Esophagus squamous epithelium (tissue), 5 donors: ENCODE data around the gene PDE4C. TPM values are rescaled to one million over a fixed set of nuclear protein-coding genes. Genes with fewer than 3 reads are reported as not detected.

Experiments used
- DNase-seq: peaks from one replicate; lab custom pipeline; 2025; lab: John Stamatoyannopoulos, UW
- H3K27ac ChIP-seq, 4 donors: fragments of 200-600 bp; sonication (generic); one replicate each; pipeline ENCODE4 v1.5.1; 2016 to 2019; ENCODE audit warnings: mild to moderate bottlenecking in 1 of 4
- H3K27me3 ChIP-seq, 4 donors: fragments of 200-600 bp; sonication (generic); 1 replicate in 3 of 4; 2 replicates in 1 of 4; pipeline versions ENCODE4 v1.5.1 to v1.6.0; 2017 to 2021; ENCODE audit warnings: antibody characterized with exemption in 1 of 4
- H3K36me3 ChIP-seq, 3 donors: fragments of 200-600 bp; sonication (generic); one replicate each; pipeline ENCODE4 v1.5.1; 2016 to 2019
- H3K4me1 ChIP-seq, 3 donors: fragments of 200-600 bp; sonication (generic); one replicate each; pipeline ENCODE4 v1.5.1; 2017 to 2019
- H3K4me3 ChIP-seq, 4 donors: fragments of 200-600 bp; sonication (generic); 1 replicate in 3 of 4; 2 replicates in 1 of 4; pipeline ENCODE4 v1.5.1; 2016 to 2019; ENCODE audit warnings: mild to moderate bottlenecking in 2 of 4, moderate library complexity in 1 of 4
- H3K9me3 ChIP-seq, 3 donors: fragments of 200-600 bp; sonication (generic); one replicate each; pipeline ENCODE4 v1.5.1; 2016 to 2019
- POLR2A ChIP-seq, 4 donors: fragments of 450-650 bp; IDR thresholded peaks; one replicate each; pipeline ENCODE4 v1.6.1; 2017; ENCODE audit warnings: antibody characterized with exemption in 4 of 4, mild to moderate bottlenecking in 4 of 4, moderate library complexity in 3 of 4
- WGBS, 2 donors: methylation state at CpG; one replicate each; pipeline ENCODE4 v1.1.5; 2018; 5-methylcytosine and 5-hydroxymethylcytosine counted together
- intact Hi-C: fragments of 100-400 bp; cut with DNase I; formaldehyde crosslinking; loops from one replicate; pipeline ENCODE4 v1.15.0; 2022
- total RNA-seq, 4 donors: library from RNA; depleted of rRNA; stranded (reverse); fragments of >200 nt; gene quantifications; one replicate each; pipeline ENCODE4 v1.1.0, GENCODE V29; 2016
- TF ChIP-seq, protein P1 (sequence below), 6 experiments: fragments of 450-650 bp in 4 of 6; fragments of 200-600 bp in 2 of 6; sonication (generic) in 2 of 6; IDR thresholded peaks; one replicate each; pipeline ENCODE4 v1.5.1; 2016 to 2019; ENCODE audit warnings: antibody characterized with exemption in 6 of 6, mild to moderate bottlenecking in 4 of 6, moderate library complexity in 4 of 6
- donor health status: DM: yes; HTN: yes; CAD: no.

Gene PDE4C
- total RNA-seq, 4 donors from 2014 or later: 0.76 TPM; not detected in 3

DNA sequence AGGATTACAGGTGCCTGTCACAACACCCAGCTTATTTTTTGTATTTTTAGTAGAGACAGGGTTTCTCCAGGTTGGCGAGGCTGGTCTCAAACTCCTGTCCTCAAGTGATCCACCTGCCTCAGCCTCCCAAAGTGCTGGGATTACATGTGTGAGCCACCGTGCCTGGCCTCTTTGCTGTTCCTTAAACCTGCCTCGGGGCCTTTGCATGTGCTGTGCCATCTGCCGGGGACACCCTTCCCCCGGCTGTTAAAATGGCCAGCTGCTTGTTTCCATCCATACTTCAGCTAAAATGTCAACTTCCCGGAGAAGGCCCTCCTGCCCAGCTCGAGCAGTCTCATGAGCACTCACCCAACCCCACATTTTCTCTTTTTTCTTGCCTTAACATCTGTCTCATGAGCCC, 19.1 kb upstream of the PDE4C start:
- intact Hi-C loops: loop anchor here (5.0 kb wide), 1 partner anchor 33 kb away; no protein-coding TSS in a partner anchor
- H3K4me1 ChIP-seq: no peaks in the 10 kb centered on the region
- 62 to 67% methylated on average over 7 of the region's 7 CpGs for WGBS, 2 donors
- H3K27ac ChIP-seq: no peak overlapping the region
- TF ChIP-seq, protein P1, sequence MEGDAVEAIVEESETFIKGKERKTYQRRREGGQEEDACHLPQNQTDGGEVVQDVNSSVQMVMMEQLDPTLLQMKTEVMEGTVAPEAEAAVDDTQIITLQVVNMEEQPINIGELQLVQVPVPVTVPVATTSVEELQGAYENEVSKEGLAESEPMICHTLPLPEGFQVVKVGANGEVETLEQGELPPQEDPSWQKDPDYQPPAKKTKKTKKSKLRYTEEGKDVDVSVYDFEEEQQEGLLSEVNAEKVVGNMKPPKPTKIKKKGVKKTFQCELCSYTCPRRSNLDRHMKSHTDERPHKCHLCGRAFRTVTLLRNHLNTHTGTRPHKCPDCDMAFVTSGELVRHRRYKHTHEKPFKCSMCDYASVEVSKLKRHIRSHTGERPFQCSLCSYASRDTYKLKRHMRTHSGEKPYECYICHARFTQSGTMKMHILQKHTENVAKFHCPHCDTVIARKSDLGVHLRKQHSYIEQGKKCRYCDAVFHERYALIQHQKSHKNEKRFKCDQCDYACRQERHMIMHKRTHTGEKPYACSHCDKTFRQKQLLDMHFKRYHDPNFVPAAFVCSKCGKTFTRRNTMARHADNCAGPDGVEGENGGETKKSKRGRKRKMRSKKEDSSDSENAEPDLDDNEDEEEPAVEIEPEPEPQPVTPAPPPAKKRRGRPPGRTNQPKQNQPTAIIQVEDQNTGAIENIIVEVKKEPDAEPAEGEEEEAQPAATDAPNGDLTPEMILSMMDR (IDR thresholded peaks at IDR 0.05): no peak
- no peak for TF ChIP-seq POLR2A (IDR thresholded peaks at IDR 0.05)
- no peak overlapping the region for H3K4me3 ChIP-seq
- H3K36me3 ChIP-seq: no peaks in the 10 kb centered on the region
- no peak for DNase-seq
- no peaks in the 10 kb centered on the region for H3K9me3 ChIP-seq
- H3K27me3 ChIP-seq: no peaks in the 10 kb centered on the region

DNA sequence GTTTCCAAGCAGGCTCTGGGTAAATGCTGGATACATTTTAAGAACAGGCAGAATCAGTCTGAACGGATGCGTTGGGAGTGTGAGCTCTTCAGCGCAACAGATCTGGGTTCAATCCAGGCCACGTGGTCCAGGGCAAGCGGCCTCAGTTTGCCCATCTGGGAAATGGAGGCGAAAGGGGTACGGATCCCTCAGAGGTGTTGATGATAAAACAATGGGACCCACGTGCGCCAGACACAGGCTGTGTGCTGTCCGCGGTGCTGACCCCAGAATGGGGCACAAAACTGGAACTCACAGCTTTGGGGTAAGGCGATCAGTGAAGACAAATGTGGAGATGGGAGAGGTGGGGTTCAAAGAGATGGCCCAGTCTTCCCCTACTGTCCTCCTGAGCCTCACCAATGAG, 13.1 kb upstream of the PDE4C start:
- Histone ChIP-seq H3K27me3 (peaks cover 0 to 45% (median 0%) of the 10 kb centered on the region in 4 donors), H3K27ac (no peak overlapping the region), H3K9me3 (no peaks in the 10 kb centered on the region), H3K36me3 (no peaks in the 10 kb centered on the region), H3K4me3 (no peak overlapping the region), H3K4me1 (no peaks in the 10 kb centered on the region)
- TF ChIP-seq, protein P1 (IDR thresholded peaks at IDR 0.05): no peak
- TF ChIP-seq POLR2A (IDR thresholded peaks at IDR 0.05): no peak
- 34 to 46% methylated on average over 7 to 12 of the region's 12 CpGs for WGBS, 2 donors
- intact Hi-C loops: no loop called here
- no peak for DNase-seq

DNA sequence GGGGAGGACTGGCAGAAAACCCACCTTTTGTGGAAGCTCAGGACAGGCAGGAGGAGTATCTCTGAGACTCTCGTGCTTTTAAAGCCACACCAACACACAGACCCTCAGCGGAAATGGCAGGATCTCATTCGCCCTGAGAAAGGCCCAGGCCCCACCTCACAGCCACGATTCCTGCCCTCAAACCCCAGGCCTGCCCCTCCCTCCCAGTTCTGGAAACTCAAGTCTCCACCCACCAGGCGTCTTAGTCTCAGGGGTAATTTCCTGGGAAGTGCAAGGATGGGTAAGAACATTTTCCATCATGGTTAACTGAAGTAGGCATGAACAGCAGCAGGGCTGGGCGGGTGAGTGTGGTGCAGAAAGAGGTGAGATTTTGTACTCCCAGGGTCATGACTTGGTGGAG, 8.0 kb upstream of the PDE4C start:
- Histone ChIP-seq H3K27ac (no peak overlapping the region), H3K4me3 (no peak overlapping the region), H3K36me3 (no peaks in the 10 kb centered on the region), H3K27me3 (peaks cover 0 to 88% (median 11%) of the 10 kb centered on the region in 4 donors), H3K4me1 (peaks cover 0 to 16% (median 5%) of the 10 kb centered on the region in 3 donors), H3K9me3 (peaks cover 0 to 11% (median 10%) of the 10 kb centered on the region in 3 donors)
- WGBS, 2 donors: 30 to 31% methylated on average over 5 of the region's 6 CpGs
- intact Hi-C loops: no loop called here
- TF ChIP-seq POLR2A (IDR thresholded peaks at IDR 0.05): no peak
- TF ChIP-seq, protein P1 (IDR thresholded peaks at IDR 0.05): no peak
- no peak for DNase-seq

DNA sequence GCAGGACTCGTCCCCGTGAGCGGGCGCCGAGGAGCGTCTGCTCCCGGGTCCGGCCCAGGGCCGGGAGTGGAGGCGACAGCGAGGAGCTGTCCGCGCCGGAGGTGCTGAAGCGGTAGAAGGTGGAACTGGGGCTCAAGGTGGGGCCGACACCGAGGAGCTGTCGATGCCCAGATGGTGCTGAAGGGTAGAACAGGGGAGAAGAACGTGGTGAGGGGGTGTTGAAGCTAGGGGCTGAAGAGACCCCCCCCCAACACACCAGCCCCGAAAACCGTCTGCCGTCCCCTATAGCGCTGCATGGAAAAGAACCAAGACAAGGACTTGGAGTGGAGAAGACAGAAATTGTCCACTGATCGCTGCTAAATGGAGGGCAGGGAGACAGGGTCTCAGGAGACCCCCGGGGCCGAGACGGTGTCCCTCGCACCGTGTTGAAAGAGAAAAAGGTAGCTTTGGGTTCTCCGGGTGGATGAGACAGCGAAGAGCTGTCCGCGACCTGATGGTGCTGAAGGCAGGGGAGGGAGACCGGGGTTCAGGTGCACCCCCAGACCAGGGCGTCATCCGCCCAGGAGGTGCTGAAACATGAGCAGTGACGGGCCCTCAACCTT, 7.1 kb upstream of the PDE4C start:
- Histone ChIP-seq H3K27me3 (peaks cover 0 to 88% (median 11%) of the 10 kb centered on the region in 4 donors), H3K36me3 (no peaks in the 10 kb centered on the region)

More for the DNA sequence above, 7.1 kb upstream of the PDE4C start:
- Histone ChIP-seq H3K9me3 (peaks cover 0 to 11% (median 10%) of the 10 kb centered on the region in 3 donors), H3K27ac (no peak overlapping the region), H3K4me1 (peaks cover 0 to 16% (median 5%) of the 10 kb centered on the region in 3 donors), H3K4me3 (no peak overlapping the region)
- WGBS, 2 donors: 28 to 41% methylated on average over 18 to 22 of the region's 37 CpGs
- intact Hi-C loops: no loop called here
- TF ChIP-seq, protein P1 (IDR thresholded peaks at IDR 0.05): no peak
- TF ChIP-seq POLR2A (IDR thresholded peaks at IDR 0.05): no peak
- no peak for DNase-seq
